ENCODE measurements around the gene COL4A1.
"Not testable (repeated sequence)": the region's sequence is repeated elsewhere in the genome, so short reads cannot be mapped to it uniquely, and the experiment has no call there.

The COL4A1 gene

GRCh38 chr13:110323172-110323891 is 16.4 kb upstream of the COL4A1 start:
- TF ChIP-seq ZNF274 (IDR thresholded peaks at IDR 0.05; ENCODE audit: low read depth, low read length), result no peak

DNA sequence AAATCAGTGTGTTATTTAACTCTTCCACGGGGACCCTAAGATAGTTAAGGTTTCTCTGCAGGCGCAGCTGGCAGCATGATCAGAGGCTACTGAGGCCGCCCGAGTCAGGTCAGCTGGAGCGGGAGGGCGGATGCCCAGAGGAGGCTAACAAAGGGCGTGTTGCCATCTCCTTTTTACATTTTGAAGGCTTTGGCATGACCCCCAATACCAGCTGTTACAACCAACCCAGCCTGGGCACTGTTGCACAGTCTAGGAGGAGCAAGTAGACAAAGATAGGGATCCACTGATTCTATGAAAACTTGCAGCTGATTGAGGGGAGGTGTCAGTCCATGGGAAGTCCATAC is 15.8 kb upstream of the COL4A1 start:
- no peak for TF ChIP-seq ZNF274 (IDR thresholded peaks at IDR 0.05; ENCODE audit: low read depth, low read length)
- H3K4me3 ChIP-seq (ENCODE audit: low read length), result no peak overlapping the region

More at GRCh38 chr13:110323172-110323891, 16.4 kb upstream of the COL4A1 start:
- no peak overlapping the region for H3K4me3 ChIP-seq (ENCODE audit: low read length)

DNA sequence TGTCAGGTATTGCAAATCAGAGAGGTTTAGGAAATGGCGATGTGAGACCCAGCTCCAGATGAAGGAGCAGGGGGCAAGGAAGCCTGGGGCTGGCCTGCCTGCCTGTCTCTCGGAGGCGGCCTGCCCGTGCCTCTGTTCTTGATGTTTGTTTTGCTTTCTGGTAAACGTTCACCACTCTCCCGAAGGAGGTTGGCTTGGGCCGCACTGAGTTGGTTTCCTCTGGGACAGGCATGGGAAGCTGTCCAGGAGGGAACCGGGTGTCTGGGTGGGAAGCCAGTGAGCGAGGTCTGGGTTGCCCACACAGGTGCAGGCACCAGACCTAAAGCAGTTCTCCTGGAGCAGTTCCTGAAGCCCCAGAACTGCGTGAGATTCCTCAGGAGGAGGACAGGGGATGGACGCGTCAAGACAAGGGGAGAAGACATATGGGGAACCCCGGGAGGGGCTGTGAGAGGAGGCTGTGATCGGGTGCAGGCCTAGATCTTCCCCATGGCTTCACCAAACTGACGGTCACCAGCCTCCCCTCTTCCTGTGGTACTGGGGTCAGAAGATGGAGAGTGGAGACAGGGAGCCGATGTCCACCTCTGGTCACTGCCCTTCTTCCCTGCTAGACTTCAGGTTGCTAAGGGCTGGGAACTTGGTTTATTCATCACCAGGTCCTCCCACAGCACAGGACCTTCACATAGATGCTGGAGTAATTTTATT is 15.3 kb upstream of the COL4A1 start:
- H3K4me3 ChIP-seq (ENCODE audit: low read length), result no peak overlapping the region
- no peak for TF ChIP-seq ZNF274 (IDR thresholded peaks at IDR 0.05; ENCODE audit: low read depth, low read length)

- H3K4me3 ChIP-seq (ENCODE audit: low read length), result not testable (repeated sequence)
These were observed 14.6 kb upstream of the COL4A1 start for GRCh38 chr13:110321573-110321972.

DNA sequence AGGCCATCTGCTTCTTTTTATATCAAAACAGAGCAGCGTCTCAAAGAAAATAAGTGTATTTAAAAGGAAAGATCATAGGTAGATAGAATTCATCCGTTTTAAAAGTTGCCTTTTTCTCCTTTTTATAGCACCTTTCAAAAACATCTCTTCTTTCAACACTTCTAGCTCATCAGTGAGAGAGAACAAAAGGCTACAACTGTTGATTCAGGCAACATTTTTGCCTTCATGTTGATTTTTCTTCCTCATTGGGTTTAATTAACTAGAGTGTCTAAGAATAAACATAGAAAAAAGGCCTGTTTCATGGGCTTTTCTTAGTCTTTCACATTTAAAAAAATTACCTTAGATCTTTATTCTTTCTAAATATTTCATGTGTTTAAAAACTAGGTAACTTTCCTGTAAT is 13.7 kb upstream of the COL4A1 start:
- no peak for TF ChIP-seq ZNF274 (IDR thresholded peaks at IDR 0.05; ENCODE audit: low read depth, low read length)
- H3K4me3 ChIP-seq (ENCODE audit: low read length), result no peak overlapping the region

GRCh38 chr13:110319774-110320509 is 13.0 kb upstream of the COL4A1 start:
- no peak overlapping the region for H3K4me3 ChIP-seq (ENCODE audit: low read length)
- no peak for TF ChIP-seq ZNF274 (IDR thresholded peaks at IDR 0.05; ENCODE audit: low read depth, low read length)

GRCh38 chr13:110319397-110319773 is 12.4 kb upstream of the COL4A1 start:
- no peak for TF ChIP-seq ZNF274 (IDR thresholded peaks at IDR 0.05; ENCODE audit: low read depth, low read length)
- no peak overlapping the region for H3K4me3 ChIP-seq (ENCODE audit: low read length)

DNA sequence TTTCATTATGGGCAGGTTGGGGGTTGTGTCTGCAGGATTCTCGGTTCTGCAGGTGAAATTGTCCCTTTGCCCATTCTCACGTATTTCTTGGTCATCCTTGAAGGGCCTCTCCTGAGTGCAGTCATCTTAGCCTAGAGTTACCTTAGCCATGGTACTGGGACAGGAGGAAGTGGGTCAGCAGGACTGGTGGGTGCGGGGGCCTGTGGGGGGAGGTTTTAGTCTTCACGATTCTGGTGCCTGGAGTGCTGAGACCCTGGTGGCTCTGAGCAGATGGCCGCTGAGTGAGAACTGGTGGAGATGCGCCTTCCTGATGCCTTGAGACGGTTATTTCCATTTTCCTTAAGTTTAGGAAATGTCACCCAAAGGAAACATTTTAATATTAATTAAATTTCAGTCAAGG is 12.0 kb upstream of the COL4A1 start:
- TF ChIP-seq ZNF274 (IDR thresholded peaks at IDR 0.05; ENCODE audit: low read depth, low read length), result no peak
- no peak overlapping the region for H3K4me3 ChIP-seq (ENCODE audit: low read length)

GRCh38 chr13:110317496-110318195 is 10.7 kb upstream of the COL4A1 start:
- no peak for TF ChIP-seq ZNF274 (IDR thresholded peaks at IDR 0.05; ENCODE audit: low read depth, low read length)

GRCh38 chr13:110317093-110317492 is 10.1 kb upstream of the COL4A1 start:
- TF ChIP-seq ZNF274 (IDR thresholded peaks at IDR 0.05; ENCODE audit: low read depth, low read length), result no peak
- H3K4me3 ChIP-seq (ENCODE audit: low read length), result no peak overlapping the region

More at GRCh38 chr13:110317496-110318195, 10.7 kb upstream of the COL4A1 start:
- H3K4me3 ChIP-seq (ENCODE audit: low read length), result no peak overlapping the region

GRCh38 chr13:110316196-110316595 is 9.2 kb upstream of the COL4A1 start:
- no peak overlapping the region for H3K4me3 ChIP-seq (ENCODE audit: low read length)
- TF ChIP-seq ZNF274 (IDR thresholded peaks at IDR 0.05; ENCODE audit: low read depth, low read length), result no peak

DNA sequence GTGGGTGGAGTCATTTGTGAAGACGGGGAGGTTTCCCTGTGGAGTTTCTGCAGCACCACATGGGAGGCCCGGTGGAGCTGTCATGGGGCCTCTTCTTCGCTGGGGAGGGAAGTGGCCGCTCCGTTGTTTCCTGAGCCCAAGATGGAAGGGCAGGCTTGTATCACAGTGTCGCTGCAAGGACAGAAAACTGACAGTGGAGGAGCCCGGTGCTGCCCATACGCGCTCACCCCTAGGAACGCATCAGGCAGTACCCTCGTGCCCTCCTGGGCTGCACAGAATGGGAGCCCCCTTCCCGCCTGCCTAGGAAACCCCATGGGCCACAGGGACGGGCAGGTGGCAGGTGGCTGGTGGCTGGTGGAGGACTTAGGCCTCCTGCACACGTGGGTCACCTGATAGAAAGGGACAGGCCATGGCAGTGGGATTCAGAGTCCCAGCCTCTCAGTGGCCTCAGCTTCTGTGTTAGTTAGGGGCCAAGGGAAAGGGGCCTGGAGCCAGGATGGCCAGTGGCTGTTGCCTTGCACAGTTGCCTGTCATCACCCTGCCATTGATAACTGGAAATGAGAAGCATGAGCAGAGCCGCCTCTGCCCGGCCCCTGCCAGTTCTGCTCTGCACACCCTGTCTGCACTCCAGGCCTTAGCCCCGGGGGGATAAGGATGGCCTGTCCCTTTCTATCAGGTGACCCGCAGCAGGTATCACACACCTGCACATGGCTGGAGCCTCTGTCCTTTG is 7.7 kb upstream of the COL4A1 start:
- no peak overlapping the region for H3K4me3 ChIP-seq (ENCODE audit: low read length)
- no peak for TF ChIP-seq ZNF274 (IDR thresholded peaks at IDR 0.05; ENCODE audit: low read depth, low read length)

DNA sequence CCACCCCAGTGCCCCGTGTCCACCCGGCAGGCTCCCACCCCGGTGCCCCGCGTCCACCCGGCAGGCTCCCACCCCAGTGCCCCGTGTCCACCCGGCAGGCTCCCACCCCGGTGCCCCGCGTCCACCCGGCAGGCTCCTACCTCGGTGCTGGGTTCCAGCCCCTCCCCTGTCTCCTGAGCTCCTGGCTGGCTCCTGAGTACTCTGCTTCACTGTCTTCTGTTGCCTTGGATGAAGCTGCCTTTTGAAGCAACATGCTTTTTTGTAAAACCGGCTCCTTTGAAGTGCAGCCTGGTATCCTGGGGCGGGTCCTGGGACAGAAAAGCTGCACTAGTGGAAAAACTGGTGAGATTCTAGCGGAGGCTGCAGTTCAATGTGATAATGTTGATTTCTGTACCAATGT is 6.8 kb upstream of the COL4A1 start:
- H3K4me3 ChIP-seq (ENCODE audit: low read length), result not testable (repeated sequence)

DNA sequence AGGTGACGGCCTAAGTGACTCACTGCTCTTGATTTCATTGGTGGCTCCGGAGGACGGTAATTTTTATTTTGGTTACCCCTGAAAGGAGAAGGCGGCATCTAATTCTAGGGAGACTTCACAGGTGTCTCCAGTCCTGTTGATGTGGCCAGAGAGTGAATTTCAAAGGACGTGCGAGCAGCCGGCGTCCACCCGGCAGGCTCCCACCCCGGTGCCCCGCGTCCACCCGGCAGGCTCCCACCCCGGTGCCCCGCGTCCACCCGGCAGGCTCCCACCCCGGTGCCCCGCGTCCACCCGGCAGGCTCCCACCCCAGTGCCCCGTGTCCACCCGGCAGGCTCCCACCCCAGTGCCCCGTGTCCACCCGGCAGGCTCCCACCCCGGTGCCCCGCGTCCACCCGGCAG is 6.3 kb upstream of the COL4A1 start:
- H3K4me3 ChIP-seq (ENCODE audit: low read length), result not testable (repeated sequence)
